Activated T-helper 9 cell treated with anti-CD3 and anti-CD28 coated beads, Interleukin-2, amount 50 U/mL, for 16 hours (primary cell): ENCODE measurements around the gene MOCS2.
"Not testable (repeated sequence)": the region's sequence is repeated elsewhere in the genome, so short reads cannot be mapped to it uniquely, and the experiment has no call there.

Source experiments
- DNase-seq: peaks from one replicate; pipeline ENCODE4 v3.0.0-alpha.2; 2020; ENCODE audit warnings: low read depth

MOCS2 gene

DNA sequence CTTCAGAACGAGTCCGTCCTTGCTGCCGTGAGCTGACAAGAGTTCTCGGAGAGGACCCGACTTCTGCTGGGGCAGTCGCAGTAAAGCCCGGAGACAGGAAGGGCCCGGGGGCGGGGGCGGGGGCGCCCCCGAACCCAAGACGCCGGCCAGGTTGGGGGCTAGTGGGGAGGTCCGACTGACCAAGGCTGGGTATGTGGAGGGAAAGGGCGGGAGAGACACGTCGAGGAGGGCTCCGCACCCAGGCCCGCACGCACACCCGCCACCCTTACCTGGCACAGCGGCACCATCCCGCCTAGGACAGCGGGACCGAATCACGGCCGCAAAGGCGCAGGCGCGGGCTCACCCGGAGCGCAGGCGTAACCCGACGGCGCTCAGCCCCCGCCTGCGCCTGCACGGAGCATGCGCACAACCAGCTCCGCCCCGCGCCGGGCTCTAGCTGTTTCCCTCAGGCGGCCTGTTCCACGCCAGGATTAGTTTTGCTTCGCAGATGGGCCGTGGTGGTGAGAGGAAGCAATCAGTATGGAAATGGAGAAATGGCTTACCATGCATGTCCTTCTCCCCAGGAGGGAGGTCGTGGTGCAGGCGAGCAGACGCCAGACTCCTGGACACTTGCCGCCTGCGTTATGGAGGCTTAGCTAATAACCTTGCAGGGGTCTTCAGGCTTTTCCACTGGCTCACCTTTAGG is at the start of gene MOCS2:
MOCS2 (minus strand) TSS at position 315 of the 685 bp plus-strand sequence. CDS start 2,583 bp downstream, outside the sequence.
- DNase-seq: peak; percentile 87

DNA sequence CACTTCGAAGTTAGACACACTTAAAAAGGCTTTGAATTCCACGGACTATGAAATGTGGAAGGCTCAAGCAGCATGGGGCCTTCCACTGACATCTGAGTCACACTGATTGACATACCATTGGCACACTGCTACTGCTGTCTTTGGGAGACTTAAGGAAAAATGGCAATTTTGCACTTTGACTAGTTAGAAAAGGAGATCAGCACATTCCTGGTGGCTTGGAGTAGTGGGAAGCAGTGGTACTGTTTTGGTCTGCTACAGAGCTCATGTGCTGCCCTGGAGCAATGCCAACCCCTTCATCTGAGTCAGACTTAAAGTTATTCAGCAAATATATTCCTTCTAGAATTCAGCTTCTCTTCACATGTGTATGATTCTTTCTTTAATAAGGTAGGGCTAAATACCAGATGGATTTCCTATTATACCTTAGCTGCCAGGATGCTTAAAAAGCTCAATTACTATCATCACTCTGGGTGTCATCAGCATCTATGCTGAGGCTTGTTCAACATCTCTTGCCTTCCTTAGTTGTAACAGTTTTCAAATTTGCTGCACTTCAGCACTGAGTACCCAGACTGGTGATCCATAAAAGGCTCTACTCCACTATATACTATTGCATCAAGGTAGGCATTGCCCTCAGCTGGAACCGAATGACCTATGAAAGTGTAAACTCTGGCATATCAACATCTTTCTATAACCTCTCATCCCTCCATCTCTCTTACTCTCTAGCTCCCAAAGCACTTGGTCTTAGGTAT is 42.3 kb upstream of the MOCS2 start:
- DNase-seq: no peak

DNA sequence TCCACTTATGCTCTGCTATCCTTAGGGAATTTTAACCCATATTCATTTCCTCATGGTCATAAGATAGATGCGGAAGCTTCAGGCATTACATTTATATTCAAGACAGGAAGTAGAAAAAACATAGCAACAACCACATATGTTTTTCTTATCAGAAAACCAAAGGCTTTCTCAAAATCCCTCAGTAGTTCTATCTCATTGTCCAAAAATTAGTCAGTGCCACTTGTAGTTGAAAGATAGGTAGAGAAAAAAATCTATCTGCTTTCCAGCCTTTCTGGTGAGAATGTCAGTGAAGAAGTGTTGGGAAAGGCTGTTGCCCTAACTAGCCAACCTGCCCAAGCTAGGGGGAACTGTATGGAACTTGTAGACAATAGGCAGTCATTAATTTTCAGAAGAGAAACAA is 23.5 kb upstream of the MOCS2 start:
- DNase-seq: no peak

- no peak for DNase-seq
These were observed 20.7 kb upstream of the MOCS2 start for GRCh38 chr5:53130266-53130665.

- DNase-seq: no peak
These were observed 18.9 kb upstream of the MOCS2 start for GRCh38 chr5:53128481-53128880.

- no peak for DNase-seq
These were observed 17.6 kb upstream of the MOCS2 start for GRCh38 chr5:53127107-53127506.

DNA sequence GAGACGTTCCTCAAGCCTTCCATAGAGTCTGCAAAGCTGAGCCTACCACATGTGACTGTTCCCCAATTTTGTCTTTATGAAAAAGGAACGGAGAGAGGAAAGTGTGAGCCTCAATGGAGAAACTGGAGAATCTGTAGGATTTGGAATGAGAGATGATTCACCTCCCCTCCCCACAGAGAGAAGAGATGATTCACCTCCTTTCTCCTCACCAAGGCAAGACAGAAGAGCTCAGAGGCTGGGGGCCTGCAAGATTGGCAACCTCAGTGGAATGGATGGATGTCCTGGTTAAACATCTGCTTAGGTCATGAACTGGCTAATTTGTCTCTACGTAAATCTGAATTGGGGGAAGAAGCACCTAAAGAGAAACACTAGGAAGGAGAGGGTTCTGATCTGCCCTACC is 17.0 kb upstream of the MOCS2 start:
- no peak for DNase-seq

DNA sequence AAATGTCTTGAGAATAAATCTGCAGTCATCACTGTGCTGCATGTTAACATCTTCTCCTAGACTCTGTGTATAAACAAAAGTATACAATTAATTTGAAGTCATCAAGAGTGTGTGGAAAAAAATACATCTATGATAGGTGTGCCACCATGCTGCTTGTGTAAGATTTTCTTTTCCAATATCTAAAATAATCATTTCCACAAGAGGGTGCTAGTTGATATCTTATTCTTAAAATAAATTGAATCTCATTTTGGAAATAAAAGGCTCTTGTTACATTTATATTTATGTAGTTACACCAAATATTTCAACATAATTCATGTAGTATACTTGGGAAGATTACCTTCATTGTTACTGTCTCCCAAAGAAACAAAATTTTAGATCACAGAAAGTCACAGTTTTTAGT is 14.1 kb upstream of the MOCS2 start:
- DNase-seq: no peak

DNA sequence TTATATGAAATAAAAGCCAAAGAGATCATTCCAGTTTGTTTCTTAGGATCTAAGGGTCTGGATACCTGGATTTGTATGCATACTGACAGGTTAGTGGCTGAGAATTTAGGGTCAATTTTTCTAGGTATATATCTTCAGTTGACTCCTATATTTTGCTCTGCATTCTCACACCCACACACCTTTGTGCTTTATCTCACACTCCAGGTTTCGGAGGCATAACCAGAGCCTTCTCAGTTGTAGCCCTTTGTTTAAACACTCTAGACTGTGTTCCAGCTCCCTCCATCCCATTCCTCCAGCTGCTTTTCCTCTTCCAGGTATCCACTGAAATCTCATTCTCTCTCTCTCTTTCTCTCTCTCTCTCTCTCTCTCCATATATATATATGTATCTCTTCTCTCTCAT is 10.6 kb upstream of the MOCS2 start:
- no peak for DNase-seq

DNA sequence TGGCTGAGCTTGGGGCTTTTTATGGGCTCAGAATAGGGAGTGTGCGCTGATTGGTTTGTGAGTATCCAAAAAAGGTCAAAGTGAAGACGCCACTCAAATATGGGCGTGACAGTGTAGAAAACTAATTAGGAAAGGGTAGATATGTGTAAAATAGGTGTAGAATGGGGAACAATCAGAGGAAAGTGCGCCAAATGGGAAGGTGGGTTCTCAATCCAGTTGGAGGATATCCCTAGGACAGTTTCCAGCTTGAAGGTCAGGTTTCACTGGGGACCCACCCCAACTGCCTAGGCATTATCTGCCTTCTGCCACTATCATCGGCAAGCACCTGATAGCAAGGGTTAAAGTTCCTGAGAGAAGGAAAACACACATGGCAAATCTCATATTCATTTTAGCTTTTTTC is 9.3 kb upstream of the MOCS2 start:
- DNase-seq: no peak

GRCh38 chr5:53116597-53116996 is 7.0 kb upstream of the MOCS2 start:
- DNase-seq: no peak

GRCh38 chr5:53114988-53115387 is 5.4 kb upstream of the MOCS2 start:
- no peak for DNase-seq

GRCh38 chr5:53113947-53114346 is 4.4 kb upstream of the MOCS2 start:
- no peak for DNase-seq

GRCh38 chr5:53112909-53113308 is 3.4 kb upstream of the MOCS2 start:
- no peak for DNase-seq

GRCh38 chr5:53112307-53112706 is 2.8 kb upstream of the MOCS2 start:
- not testable (repeated sequence) for DNase-seq

- DNase-seq: no peak
These were observed 1.6 kb upstream of the MOCS2 start for GRCh38 chr5:53111139-53111538.

DNA sequence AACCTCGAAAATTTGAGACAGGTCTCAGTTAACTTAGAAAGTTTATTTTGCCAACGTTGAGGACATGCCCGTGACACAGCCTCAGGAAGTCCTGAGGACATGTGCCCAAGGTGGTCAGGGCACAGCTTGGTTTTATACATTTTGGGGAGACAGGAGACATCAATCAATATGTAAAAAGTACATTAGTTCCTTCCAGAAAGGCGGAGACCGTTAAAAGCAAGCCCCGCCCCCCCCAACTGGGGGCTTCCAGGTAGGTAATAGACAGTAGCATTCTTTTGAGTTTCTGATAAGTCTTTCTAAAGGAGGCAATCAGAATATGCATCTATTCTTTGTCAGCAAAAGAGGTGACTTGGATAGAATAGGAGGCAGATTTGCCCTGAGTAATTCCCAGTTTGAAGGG is 599 bp upstream of the MOCS2 start:
- DNase-seq: no peak

GRCh38 chr5:53109056-53109442 is 508 bp downstream of the MOCS2 start:
- DNase-seq: no peak

DNA sequence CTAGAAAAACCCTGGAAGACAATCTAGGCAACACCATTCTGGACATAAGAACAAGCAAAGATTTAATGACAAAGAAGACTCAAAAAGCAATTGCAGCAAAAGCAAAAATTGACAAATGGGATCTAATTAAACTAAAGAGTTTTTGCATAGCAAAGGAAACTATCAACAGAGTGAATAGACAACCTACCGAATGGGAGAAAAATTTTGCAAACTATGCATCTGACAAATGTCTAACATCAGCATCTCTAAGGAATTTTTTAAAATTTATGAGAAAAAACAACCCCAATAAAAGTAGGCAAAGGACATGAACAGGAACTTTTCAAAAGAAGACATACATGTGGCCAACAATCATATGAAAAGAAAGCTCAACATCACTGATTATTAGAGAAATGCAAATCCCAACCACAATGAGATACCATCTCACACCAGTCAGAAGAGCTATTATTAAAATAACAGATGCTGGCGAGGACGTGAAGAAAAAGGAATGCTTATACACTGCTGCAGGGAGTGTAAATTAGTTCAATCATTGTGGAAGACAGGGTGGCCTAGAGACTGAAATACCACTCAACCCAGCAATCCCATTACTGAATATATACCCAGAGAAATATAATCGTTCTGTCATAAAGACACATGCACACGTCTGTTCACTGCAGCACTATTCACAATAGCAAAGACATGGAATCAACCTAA is 3.8 kb downstream of the MOCS2 start:
- DNase-seq: no peak

DNA sequence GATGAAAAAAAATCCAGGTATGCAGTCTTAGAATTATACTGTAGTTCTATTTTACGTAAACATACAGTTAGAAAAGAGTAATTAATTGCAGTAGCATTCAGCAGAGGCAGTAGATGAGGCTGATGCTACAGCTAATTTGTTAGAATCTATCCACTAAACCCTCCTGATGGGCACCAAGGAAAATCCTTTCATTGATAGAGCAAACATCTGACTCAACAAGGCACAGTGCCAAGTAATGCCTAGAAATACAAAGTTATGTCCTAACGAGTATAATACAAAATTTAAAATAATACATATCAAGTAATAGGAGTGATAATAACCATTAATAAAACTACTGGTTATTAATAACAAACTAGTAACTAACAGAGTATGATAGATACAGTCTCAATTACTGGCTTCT is 9.0 kb downstream of the MOCS2 start:
- no peak for DNase-seq

- DNase-seq: no peak
These were observed 10.0 kb downstream of the MOCS2 start for GRCh38 chr5:53099546-53099945.

DNA sequence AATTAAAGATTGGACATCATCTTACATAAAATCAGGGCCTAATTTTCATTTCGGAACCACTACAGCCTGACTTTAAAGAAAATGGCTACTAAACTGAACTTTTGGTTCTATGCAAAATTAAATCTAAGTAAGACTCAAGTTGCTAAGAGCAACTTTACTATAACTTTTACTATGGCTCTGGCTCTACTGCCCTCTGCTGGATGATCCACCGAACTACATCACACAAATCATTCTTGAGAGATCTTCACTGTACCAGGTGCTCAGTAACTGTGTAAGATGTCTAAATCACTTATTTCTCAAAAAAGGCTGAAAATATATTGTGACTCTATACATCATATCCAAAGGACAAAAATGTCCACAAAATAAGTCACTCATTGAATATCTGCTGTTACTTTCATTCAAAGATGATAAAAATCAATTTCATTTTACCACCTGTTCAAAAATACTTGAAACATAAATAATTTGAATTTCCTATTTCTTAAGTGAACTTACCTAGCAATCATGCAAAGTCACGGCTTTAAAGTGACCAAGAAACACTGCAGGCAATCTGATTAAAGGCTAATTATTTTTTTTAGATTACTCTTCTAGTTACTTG is 13.5 kb downstream of the MOCS2 start:
- peak; percentile 43 for DNase-seq

- no peak for DNase-seq
These were observed 14.3 kb downstream of the MOCS2 start for GRCh38 chr5:53095217-53095616.
